ENCODE measurements around the gene C3. TPM values are rescaled to one million over a fixed set of nuclear protein-coding genes. Genes with fewer than 3 reads are reported as not detected.

C3 gene
- polyA plus RNA-seq, 3 donors: 2.4 to 5.3 (median 3.2) TPM

GRCh38 chr19:6682607-6683128 is 37.8 kb downstream of the C3 start:
- WGBS (ENCODE audit: insufficient coverage): 79% methylated on average over 2 of the region's 3 CpGs
- peaks cover 5 to 16% (median 12%) of the 10 kb centered on the region in 7 donors for H3K9me3 Mint-ChIP-seq
- no peak overlapping the region for H2AFZ ChIP-seq (ENCODE audit: insufficient read depth, low read depth, low read length, poor library complexity, severe bottlenecking)
- DNase-seq: no peak
- no peaks in the 10 kb centered on the region for H3K79me2 ChIP-seq (ENCODE audit: insufficient read depth, low read length)
- peaks cover 0 to 8% of the 10 kb centered on the region in 2 donors for H3K36me3 Mint-ChIP-seq
- peaks cover 38% of the 10 kb centered on the region for H3K4me1 Mint-ChIP-seq
- H3K4me1 ChIP-seq (ENCODE audit: control insufficient read depth in 1 of 2, insufficient read depth in 2 of 2, low read length in 2 of 2): peaks cover 24 to 30% of the 10 kb centered on the region in 2 donors
- H3K4me2 ChIP-seq (replicated peaks; ENCODE audit: extremely low read depth, low read length, poor library complexity, severe bottlenecking): no peak overlapping the region
- H3K27ac Mint-ChIP-seq: peak overlapping the region in 1 of 7 donors; percentile 15
- no peak overlapping the region for H3K9ac ChIP-seq (ENCODE audit: insufficient read depth, low read length, poor library complexity, severe bottlenecking)
- intact Hi-C loops (cut with micrococcal nuclease): no loop called here
- H3K27ac ChIP-seq (ENCODE audit: low read depth in 1 of 2, low read length in 2 of 2): no peak overlapping the region
- H3K27me3 Mint-ChIP-seq (ENCODE audit: low read depth in 3 of 3): peaks cover 24 to 34% (median 24%) of the 10 kb centered on the region in 3 donors
- no peaks in the 10 kb centered on the region for H3K36me3 ChIP-seq (replicated peaks in 1 of 2; ENCODE audit: control insufficient read depth in 1 of 2, insufficient read depth in 2 of 2, low read length in 2 of 2)
- peaks cover 3 to 6% of the 10 kb centered on the region in 2 donors for H3K9me3 ChIP-seq (replicated peaks in 1 of 2; ENCODE audit: control insufficient read depth in 1 of 2, insufficient read depth in 1 of 2, low read length in 2 of 2)
- H3K4me3 Mint-ChIP-seq: peak overlapping the region in 1 of 2 donors; percentile 26
- H3K4me3 ChIP-seq (replicated peaks in 1 of 3; ENCODE audit: low read depth in 2 of 3, low read length in 3 of 3): no peak overlapping the region
- peaks cover 11 to 21% of the 10 kb centered on the region in 2 donors for H3K27me3 ChIP-seq (ENCODE audit: control insufficient read depth in 2 of 2, insufficient read depth in 2 of 2, low read length in 2 of 2)
- H4K20me1 ChIP-seq (ENCODE audit: insufficient read depth, low read length): no peaks in the 10 kb centered on the region
- TF ChIP-seq CTCF (IDR thresholded peaks at IDR 0.05): no peak

- DNase-seq: no peak
- Histone ChIP-seq H3K27me3 (ENCODE audit: control insufficient read depth in 2 of 2, insufficient read depth in 2 of 2, low read length in 2 of 2) (peaks cover 11 to 21% of the 10 kb centered on the region in 2 donors), H3K4me1 (ENCODE audit: control insufficient read depth in 1 of 2, insufficient read depth in 2 of 2, low read length in 2 of 2) (peaks cover 17 to 19% of the 10 kb centered on the region in 2 donors), H3K9me3 (replicated peaks in 1 of 2; ENCODE audit: control insufficient read depth in 1 of 2, insufficient read depth in 1 of 2, low read length in 2 of 2) (peaks cover 3 to 6% of the 10 kb centered on the region in 2 donors), H3K79me2 (ENCODE audit: insufficient read depth, low read length) (no peaks in the 10 kb centered on the region), H3K9ac (ENCODE audit: insufficient read depth, low read length, poor library complexity, severe bottlenecking) (no peak overlapping the region), H3K27ac (ENCODE audit: low read depth in 1 of 2, low read length in 2 of 2) (no peak overlapping the region), H3K4me3 (replicated peaks in 1 of 3; ENCODE audit: low read depth in 2 of 3, low read length in 3 of 3) (no peak overlapping the region), H3K36me3 (replicated peaks in 1 of 2; ENCODE audit: control insufficient read depth in 1 of 2, insufficient read depth in 2 of 2, low read length in 2 of 2) (no peaks in the 10 kb centered on the region), H3K4me2 (replicated peaks; ENCODE audit: extremely low read depth, low read length, poor library complexity, severe bottlenecking) (no peak overlapping the region), H4K20me1 (ENCODE audit: insufficient read depth, low read length) (no peaks in the 10 kb centered on the region), H2AFZ (ENCODE audit: insufficient read depth, low read depth, low read length, poor library complexity, severe bottlenecking) (no peak overlapping the region)
- intact Hi-C loops (cut with micrococcal nuclease): no loop called here
- H3K9me3 Mint-ChIP-seq: peaks cover 5 to 20% (median 12%) of the 10 kb centered on the region in 7 donors
- H3K27ac Mint-ChIP-seq: no peak overlapping the region
- H3K4me1 Mint-ChIP-seq: peaks cover 34% of the 10 kb centered on the region
- peaks cover 0 to 5% of the 10 kb centered on the region in 2 donors for H3K36me3 Mint-ChIP-seq
- peaks cover 17 to 34% (median 30%) of the 10 kb centered on the region in 3 donors for H3K27me3 Mint-ChIP-seq (ENCODE audit: low read depth in 3 of 3)
- TF ChIP-seq CTCF (IDR thresholded peaks at IDR 0.05): no peak
- no peak overlapping the region for H3K4me3 Mint-ChIP-seq
- WGBS (ENCODE audit: insufficient coverage): 100% methylated on average over 1 of the region's 1 CpG
Observed at GRCh38 chr19:6680141-6680540, 40.3 kb downstream of the C3 start.

Data from CD14-positive monocyte (primary cell).